ENCODE data around the gene AGTRAP. TPM values are rescaled to one million over a fixed set of nuclear protein-coding genes. Genes with fewer than 3 reads are reported as not detected.

Gene AGTRAP
- total RNA-seq, 1 experiment from 2014 or later, result 57.0 TPM

DNA sequence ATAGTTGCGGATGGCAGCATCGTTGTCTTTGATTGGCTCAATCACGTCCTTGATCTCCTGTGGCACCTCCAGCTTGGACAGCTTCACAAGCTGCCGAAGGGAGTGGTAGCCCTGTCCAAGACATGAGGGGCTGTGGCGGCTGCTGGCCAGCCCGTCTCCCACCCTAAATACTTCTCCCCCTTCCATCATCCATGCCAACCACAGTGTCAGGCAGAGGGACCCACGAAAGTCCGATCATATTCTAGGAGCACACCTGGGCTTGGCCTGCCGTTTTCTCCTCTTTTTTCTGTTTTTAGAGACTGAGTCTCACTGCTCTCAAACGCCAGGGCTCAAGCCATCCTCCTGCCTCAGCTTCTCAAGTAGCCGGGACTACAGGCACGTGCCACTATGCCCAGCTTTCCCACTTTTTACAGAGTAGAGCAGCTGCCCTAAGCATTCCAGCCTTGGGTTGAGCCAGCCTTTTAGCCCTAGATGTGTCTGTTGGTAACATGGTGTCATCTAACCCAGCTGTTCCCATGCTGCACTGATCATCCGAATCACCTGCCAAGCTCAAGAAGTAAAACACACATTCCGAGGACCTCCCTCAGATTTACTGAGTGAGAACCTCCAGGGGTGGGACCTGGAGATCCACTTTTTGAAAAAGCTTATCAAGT lies 59.4 kb downstream of the AGTRAP start:
- H3K4me3 ChIP-seq (ENCODE audit: low read depth in 2 of 2, low read length in 2 of 2), result no peak overlapping the region
- ChIA-PET POLR2A (interaction anchor here (0.6 kb wide), 1 partner anchor 453 kb away, joined by 3 read pairs; no protein-coding TSS in a partner anchor), CTCF (no interaction called here)
- DNase-seq (ENCODE audit: low read depth, low spot score) (no peak), ATAC-seq (no peak)
- no peaks in the 10 kb centered on the region for H3K4me1 ChIP-seq (ENCODE audit: control insufficient read depth, insufficient read depth, low read length)
- BruUV-seq (replicated peaks), result no TSS peak
- no peaks in the 10 kb centered on the region for H3K36me3 ChIP-seq (ENCODE audit: control insufficient read depth, insufficient read depth, low read length)
- intact Hi-C loops (cut with micrococcal nuclease; ENCODE audit: unreplicated experiment), result no loop called here
- H3K27ac ChIP-seq (ENCODE audit: low read length), result no peak overlapping the region
- no peaks in the 10 kb centered on the region for H3K9me3 ChIP-seq (ENCODE audit: control insufficient read depth, insufficient read depth, low read depth, low read length)
- no peaks in the 10 kb centered on the region for H3K27me3 ChIP-seq (ENCODE audit: control insufficient read depth, insufficient read depth, low read length)
- TF ChIP-seq, protein P1, sequence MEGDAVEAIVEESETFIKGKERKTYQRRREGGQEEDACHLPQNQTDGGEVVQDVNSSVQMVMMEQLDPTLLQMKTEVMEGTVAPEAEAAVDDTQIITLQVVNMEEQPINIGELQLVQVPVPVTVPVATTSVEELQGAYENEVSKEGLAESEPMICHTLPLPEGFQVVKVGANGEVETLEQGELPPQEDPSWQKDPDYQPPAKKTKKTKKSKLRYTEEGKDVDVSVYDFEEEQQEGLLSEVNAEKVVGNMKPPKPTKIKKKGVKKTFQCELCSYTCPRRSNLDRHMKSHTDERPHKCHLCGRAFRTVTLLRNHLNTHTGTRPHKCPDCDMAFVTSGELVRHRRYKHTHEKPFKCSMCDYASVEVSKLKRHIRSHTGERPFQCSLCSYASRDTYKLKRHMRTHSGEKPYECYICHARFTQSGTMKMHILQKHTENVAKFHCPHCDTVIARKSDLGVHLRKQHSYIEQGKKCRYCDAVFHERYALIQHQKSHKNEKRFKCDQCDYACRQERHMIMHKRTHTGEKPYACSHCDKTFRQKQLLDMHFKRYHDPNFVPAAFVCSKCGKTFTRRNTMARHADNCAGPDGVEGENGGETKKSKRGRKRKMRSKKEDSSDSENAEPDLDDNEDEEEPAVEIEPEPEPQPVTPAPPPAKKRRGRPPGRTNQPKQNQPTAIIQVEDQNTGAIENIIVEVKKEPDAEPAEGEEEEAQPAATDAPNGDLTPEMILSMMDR (IDR thresholded peaks at IDR 0.05), result no peak
- TF ChIP-seq, protein P2, sequence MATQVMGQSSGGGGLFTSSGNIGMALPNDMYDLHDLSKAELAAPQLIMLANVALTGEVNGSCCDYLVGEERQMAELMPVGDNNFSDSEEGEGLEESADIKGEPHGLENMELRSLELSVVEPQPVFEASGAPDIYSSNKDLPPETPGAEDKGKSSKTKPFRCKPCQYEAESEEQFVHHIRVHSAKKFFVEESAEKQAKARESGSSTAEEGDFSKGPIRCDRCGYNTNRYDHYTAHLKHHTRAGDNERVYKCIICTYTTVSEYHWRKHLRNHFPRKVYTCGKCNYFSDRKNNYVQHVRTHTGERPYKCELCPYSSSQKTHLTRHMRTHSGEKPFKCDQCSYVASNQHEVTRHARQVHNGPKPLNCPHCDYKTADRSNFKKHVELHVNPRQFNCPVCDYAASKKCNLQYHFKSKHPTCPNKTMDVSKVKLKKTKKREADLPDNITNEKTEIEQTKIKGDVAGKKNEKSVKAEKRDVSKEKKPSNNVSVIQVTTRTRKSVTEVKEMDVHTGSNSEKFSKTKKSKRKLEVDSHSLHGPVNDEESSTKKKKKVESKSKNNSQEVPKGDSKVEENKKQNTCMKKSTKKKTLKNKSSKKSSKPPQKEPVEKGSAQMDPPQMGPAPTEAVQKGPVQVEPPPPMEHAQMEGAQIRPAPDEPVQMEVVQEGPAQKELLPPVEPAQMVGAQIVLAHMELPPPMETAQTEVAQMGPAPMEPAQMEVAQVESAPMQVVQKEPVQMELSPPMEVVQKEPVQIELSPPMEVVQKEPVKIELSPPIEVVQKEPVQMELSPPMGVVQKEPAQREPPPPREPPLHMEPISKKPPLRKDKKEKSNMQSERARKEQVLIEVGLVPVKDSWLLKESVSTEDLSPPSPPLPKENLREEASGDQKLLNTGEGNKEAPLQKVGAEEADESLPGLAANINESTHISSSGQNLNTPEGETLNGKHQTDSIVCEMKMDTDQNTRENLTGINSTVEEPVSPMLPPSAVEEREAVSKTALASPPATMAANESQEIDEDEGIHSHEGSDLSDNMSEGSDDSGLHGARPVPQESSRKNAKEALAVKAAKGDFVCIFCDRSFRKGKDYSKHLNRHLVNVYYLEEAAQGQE (IDR thresholded peaks at IDR 0.05; ENCODE audit: insufficient read depth in 1 of 2, low read depth in 2 of 2, low read length in 1 of 2), result no peak
- TF ChIP-seq SIN3A (IDR thresholded peaks at IDR 0.05; ENCODE audit: borderline replicate concordance, insufficient read depth, low read depth, low read length), result no peak
- no peak for TF ChIP-seq POLR2AphosphoS5 (IDR thresholded peaks at IDR 0.05; ENCODE audit: low read depth, low read length)
- TF ChIP-seq TCF7L2 (IDR thresholded peaks at IDR 0.05; ENCODE audit: low read depth, low read length), result no peak
- in situ Hi-C loops (cut with HindIII; ENCODE audit: low pct_unique_long_range_greater_than_20kb, low sequenced_read_pairs), result no loop called here

DNA sequence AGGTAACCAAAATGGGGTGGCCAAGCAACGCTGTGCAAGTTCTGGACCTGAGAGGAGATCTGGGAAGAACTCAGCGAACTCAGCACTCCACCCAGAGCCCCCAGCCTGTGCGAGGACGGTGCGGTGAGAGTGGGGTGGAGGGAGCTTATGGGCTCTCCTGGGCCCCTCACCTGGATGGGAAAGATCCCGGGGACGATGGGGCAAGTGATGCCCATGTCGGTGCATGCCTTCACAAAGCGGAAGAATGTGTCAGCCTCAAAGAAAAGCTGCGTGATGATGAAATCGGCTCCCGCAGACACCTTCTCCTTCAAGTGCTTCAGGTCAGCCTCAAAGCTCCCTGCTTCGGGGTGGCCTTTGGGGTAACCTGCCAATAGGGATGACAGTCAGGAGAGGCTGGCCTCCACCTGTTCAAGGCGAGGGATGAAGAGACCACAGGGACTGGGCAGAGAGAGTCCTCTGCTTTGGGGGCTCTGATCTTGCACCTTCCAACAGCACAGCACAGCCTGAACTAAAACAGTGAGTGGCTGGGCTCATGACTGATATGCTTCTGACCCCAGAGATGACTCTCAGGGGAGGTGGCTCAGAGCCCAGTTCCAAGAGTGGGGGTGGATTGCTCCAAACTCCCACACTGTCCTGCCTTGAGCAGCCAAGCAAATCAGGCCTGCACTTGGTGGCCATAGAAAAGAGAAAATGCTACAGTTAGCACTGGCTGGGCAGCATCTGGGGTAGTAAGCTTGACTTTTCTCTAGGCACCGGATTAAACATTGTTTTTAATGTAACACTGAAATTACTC lies 60.3 kb downstream of the AGTRAP start:
- in situ Hi-C loops (cut with HindIII; ENCODE audit: low pct_unique_long_range_greater_than_20kb, low sequenced_read_pairs) (no loop called here), intact Hi-C loops (cut with micrococcal nuclease; ENCODE audit: unreplicated experiment) (no loop called here)
- no peaks in the 10 kb centered on the region for H3K4me1 ChIP-seq (ENCODE audit: control insufficient read depth, insufficient read depth, low read length)
- TF ChIP-seq, protein P2 (IDR thresholded peaks at IDR 0.05; ENCODE audit: insufficient read depth in 1 of 2, low read depth in 2 of 2, low read length in 1 of 2), result no peak
- H3K27ac ChIP-seq (ENCODE audit: low read length), result no peak overlapping the region
- CTCF ChIA-PET, result no interaction called here
- no peak for ATAC-seq
- no peak for DNase-seq (ENCODE audit: low read depth, low spot score)
- H3K36me3 ChIP-seq (ENCODE audit: control insufficient read depth, insufficient read depth, low read length), result no peaks in the 10 kb centered on the region
- no peaks in the 10 kb centered on the region for H3K27me3 ChIP-seq (ENCODE audit: control insufficient read depth, insufficient read depth, low read length)
- BruUV-seq (replicated peaks), result no TSS peak
- no peak overlapping the region for H3K4me3 ChIP-seq (ENCODE audit: low read depth in 2 of 2, low read length in 2 of 2)
- POLR2A ChIA-PET, result no interaction called here
- no peaks in the 10 kb centered on the region for H3K9me3 ChIP-seq (ENCODE audit: control insufficient read depth, insufficient read depth, low read depth, low read length)

Data from Panc1 (cell line).